Stomach (tissue), 9 donors: ENCODE results near the gene OAF. TPM values are rescaled to one million over a fixed set of nuclear protein-coding genes. Genes with fewer than 3 reads are reported as not detected.

Experiments
- DNase-seq, 2 donors: peaks; one replicate each; pipeline versions ENCODE4 v3.0.0 to v3.0.0-alpha.2; 2013 to 2019
- H3K27ac ChIP-seq, 5 donors: fragments of 200-600 bp in 4 of 5; sonication (generic) in 4 of 5; one replicate each; pipeline ENCODE4 v1.5.1; 2013 to 2019; ENCODE audit warnings: mild to moderate bottlenecking in 1 of 5, moderate library complexity in 1 of 5
- H3K27me3 ChIP-seq, 3 donors: fragments of 200-600 bp; sonication (generic); one replicate each; pipeline ENCODE4 v1.5.1; 2017 to 2019; ENCODE audit warnings: mixed run types in 1 of 3
- H3K36me3 ChIP-seq, 4 donors: fragments of 200-600 bp; sonication (generic); 1 replicate in 3 of 4; 2 replicates in 1 of 4; pipeline ENCODE4 v1.5.1; 2016 to 2019
- H3K4me1 ChIP-seq, 4 donors: fragments of 200-600 bp; sonication (generic); one replicate each; pipeline ENCODE4 v1.5.1; 2016 to 2019
- H3K4me3 ChIP-seq, 4 donors: fragments of 200-600 bp; sonication (generic) in 3 of 4; one replicate each; pipeline ENCODE4 v1.5.1; 2016 to 2019; ENCODE audit warnings: mild to moderate bottlenecking in 1 of 4
- H3K9me3 ChIP-seq, 4 donors: fragments of 200-600 bp; sonication (generic); one replicate each; pipeline ENCODE4 v1.5.1; 2016 to 2019
- EP300 ChIP-seq: sonication (generic); formaldehyde crosslinking; IDR thresholded peaks from one replicate; pipeline ENCODE4 v1.6.1; 2017; ENCODE audit warnings: antibody characterized with exemption
- POLR2A ChIP-seq, 4 donors: fragments of 450-650 bp; IDR thresholded peaks; one replicate each; pipeline ENCODE4 v1.6.1; 2016; ENCODE audit warnings: antibody characterized with exemption in 4 of 4, control low read depth in 2 of 4, mild to moderate bottlenecking in 1 of 4, moderate library complexity in 1 of 4
- POLR2AphosphoS5 ChIP-seq, 3 donors: sonication (generic); formaldehyde crosslinking; IDR thresholded peaks; one replicate each; pipeline ENCODE4 v1.6.1; 2016; ENCODE audit warnings: antibody characterized with exemption in 3 of 3
- WGBS, 5 donors: extraction: QIAGEN DNeasy Blood & Tissue Kit in 3 of 5; methylation state at CpG; one replicate each; pipeline versions ENCODE4 v1.1.5 to v1.1.7; 2013 to 2018; 5-methylcytosine and 5-hydroxymethylcytosine counted together
- intact Hi-C: fragments of 100-400 bp; cut with DNase I; formaldehyde crosslinking; loops from one replicate; pipeline ENCODE4 v1.15.1; 2023; ENCODE audit warnings: low total_unique reads
- polyA plus RNA-seq, 3 donors: library from polyadenylated mRNA; stranded (reverse); fragments of 200-250 nt; gene quantifications; one replicate each; pipeline ENCODE4 v1.2.3, GENCODE V29; 2013
- total RNA-seq, 5 donors: library from RNA; depleted of rRNA; stranded (reverse); fragments of >200 nt; gene quantifications; one replicate each; pipeline versions ENCODE4 v1.1.0 to v1.2.3, GENCODE V29; 2014 to 2016
- TF ChIP-seq, protein P1 (sequence below), 7 experiments: fragments of 450-650 bp in 4 of 7; fragments of 200-600 bp in 3 of 7; sonication (generic) in 3 of 7; IDR thresholded peaks; one replicate each; pipeline ENCODE4 v1.5.1; 2016 to 2019; ENCODE audit warnings: antibody characterized with exemption in 7 of 7, control low read depth in 2 of 7, mild to moderate bottlenecking in 1 of 7
- donor health status: healthy with polysubstance abuse.
- donor health status: Bipolar disorder and iron deficiency.
- donor health status: healthy.

OAF gene
- total and polyA plus RNA-seq, 8 donors = 17.1 to 380 (median 30.4) TPM

DNA sequence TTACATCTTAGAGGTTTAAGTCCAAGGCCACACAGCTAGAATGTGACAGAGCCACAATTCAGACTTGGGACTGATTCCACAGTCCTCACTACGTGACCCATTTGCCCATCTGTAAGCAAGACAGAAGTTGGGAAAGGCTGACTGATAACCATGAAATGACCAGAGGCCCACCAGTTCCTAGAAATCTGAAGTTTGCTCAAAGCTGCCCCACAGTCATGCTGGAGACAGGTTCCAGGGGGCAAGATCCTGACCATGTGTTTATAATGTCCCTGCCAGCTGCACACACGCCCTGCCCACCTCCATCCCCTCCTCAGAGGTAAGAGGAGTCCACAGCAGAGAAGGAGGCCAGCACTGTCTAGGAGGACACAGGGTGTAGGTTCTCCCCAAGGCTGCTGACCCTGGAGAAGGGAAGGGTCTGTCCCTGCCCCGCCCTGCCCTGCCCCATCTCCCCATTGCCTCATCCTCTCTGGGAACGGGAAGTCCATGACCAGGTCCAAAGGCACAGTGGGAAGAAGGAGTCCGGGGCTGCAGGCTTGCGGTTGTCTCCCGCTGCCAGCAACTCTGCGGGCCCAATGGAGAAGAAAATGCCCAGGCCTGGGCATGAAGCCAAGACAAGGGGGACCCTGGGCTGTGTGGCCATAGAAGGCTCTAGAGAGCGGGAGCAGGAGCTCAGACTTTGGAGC is 11.9 kb upstream of the OAF start:
- H3K4me1 ChIP-seq = peaks cover 0 to 6% (median 0%) of the 10 kb centered on the region in 4 donors
- H3K36me3 ChIP-seq = no peaks in the 10 kb centered on the region
- H3K4me3 ChIP-seq = no peak overlapping the region
- DNase-seq = peak in 1 of 2 donors; percentile 47
- TF ChIP-seq POLR2A (IDR thresholded peaks at IDR 0.05) (no peak), EP300 (no peak)
- H3K9me3 ChIP-seq = no peaks in the 10 kb centered on the region
- intact Hi-C loops = no loop called here
- H3K27me3 ChIP-seq = peaks cover 0 to 5% (median 0%) of the 10 kb centered on the region in 3 donors
- no peak overlapping the region for H3K27ac ChIP-seq
- 81 to 89% (median 85%) methylated on average over 4 to 9 of the region's 9 CpGs for WGBS, 5 donors

DNA sequence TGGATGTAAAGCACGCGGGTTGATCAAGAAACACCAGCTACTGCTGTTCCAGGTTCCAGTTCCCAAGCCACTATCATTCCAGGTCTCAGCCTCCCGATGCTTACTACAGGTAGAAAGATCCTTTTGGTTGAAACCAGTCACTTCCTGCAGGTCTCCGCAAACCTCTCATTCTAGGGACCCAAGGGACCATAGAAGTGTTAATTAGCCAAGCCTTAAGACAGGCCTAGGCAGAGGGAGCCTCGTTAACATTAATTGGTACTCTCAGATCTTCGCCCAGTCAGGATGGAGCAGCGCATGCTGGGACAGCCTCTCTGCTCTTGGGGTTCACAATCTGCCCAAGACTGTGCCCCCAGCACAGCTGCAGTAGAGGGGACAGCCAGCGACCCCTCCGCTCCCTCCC is 11.2 kb upstream of the OAF start:
- Histone ChIP-seq H3K4me1 (peaks cover 0 to 6% (median 0%) of the 10 kb centered on the region in 4 donors), H3K4me3 (no peak overlapping the region), H3K9me3 (no peaks in the 10 kb centered on the region), H3K27me3 (peaks cover 0 to 5% (median 0%) of the 10 kb centered on the region in 3 donors), H3K36me3 (no peaks in the 10 kb centered on the region), H3K27ac (no peak overlapping the region)
- 87 to 90% (median 88%) methylated on average over 5 to 9 of the region's 9 CpGs for WGBS, 5 donors
- intact Hi-C loops = no loop called here
- TF ChIP-seq EP300 = no peak
- no peak for TF ChIP-seq POLR2AphosphoS5 (IDR thresholded peaks at IDR 0.05)
- no peak for TF ChIP-seq POLR2A (IDR thresholded peaks at IDR 0.05)
- TF ChIP-seq, protein P1, sequence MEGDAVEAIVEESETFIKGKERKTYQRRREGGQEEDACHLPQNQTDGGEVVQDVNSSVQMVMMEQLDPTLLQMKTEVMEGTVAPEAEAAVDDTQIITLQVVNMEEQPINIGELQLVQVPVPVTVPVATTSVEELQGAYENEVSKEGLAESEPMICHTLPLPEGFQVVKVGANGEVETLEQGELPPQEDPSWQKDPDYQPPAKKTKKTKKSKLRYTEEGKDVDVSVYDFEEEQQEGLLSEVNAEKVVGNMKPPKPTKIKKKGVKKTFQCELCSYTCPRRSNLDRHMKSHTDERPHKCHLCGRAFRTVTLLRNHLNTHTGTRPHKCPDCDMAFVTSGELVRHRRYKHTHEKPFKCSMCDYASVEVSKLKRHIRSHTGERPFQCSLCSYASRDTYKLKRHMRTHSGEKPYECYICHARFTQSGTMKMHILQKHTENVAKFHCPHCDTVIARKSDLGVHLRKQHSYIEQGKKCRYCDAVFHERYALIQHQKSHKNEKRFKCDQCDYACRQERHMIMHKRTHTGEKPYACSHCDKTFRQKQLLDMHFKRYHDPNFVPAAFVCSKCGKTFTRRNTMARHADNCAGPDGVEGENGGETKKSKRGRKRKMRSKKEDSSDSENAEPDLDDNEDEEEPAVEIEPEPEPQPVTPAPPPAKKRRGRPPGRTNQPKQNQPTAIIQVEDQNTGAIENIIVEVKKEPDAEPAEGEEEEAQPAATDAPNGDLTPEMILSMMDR (IDR thresholded peaks at IDR 0.05) = no peak
- no peak for DNase-seq

DNA sequence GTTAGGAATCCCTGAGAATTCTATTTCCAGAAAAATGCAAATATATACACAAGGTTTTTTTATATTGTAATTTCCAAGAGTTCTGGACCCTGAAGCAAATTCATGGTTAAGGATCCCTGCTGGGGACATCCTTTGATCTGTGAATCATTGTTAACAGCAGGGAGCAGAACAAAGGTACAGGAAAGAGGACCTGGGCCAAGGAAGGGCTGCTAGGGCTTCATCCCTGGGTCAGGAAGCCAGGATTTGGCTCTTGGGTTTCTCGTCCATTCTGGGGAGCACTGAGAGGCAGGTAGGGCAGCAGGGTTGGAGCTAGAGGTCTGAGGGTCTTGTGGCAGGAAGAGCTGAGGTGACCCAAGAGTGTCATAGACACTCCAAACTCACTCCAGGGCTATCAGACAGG is 10.2 kb upstream of the OAF start:
- Histone ChIP-seq H3K4me3 (no peak overlapping the region), H3K27ac (no peak overlapping the region), H3K9me3 (no peaks in the 10 kb centered on the region), H3K36me3 (no peaks in the 10 kb centered on the region), H3K27me3 (peaks cover 0 to 5% (median 0%) of the 10 kb centered on the region in 3 donors), H3K4me1 (peaks cover 0 to 6% (median 0%) of the 10 kb centered on the region in 4 donors)
- 77 to 89% (median 78%) methylated on average over 1 of the region's 1 CpG for WGBS, 5 donors
- intact Hi-C loops = no loop called here
- DNase-seq = no peak
- TF ChIP-seq EP300 = no peak
- TF ChIP-seq POLR2AphosphoS5 (IDR thresholded peaks at IDR 0.05) = no peak
- TF ChIP-seq POLR2A (IDR thresholded peaks at IDR 0.05) = no peak
- TF ChIP-seq, protein P1 (IDR thresholded peaks at IDR 0.05) = no peak

DNA sequence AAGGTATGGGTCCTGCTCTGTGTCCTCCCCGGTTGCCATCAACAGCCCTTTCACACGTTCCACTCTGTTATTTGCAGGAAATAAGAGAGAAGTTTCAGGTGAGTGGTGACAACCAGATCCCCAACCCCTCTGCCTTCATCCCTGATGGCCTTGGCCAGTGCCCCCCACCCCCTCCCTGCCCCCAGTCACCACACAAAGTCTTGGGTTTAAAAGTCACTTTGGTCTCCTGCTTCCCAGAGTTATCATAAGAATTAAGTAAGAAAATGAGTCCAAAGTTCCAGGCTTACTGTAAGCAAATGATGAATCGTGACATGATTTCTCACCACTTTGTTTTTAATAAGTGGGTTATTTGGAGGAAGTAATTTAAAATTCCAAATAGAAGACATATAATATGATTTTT is 9.2 kb upstream of the OAF start:
- no peak for DNase-seq
- H3K4me1 ChIP-seq = peaks cover 0 to 6% (median 0%) of the 10 kb centered on the region in 4 donors
- WGBS, 5 donors = 60 to 78% (median 64%) methylated on average over 3 of the region's 3 CpGs
- peaks cover 0 to 5% (median 0%) of the 10 kb centered on the region in 3 donors for H3K27me3 ChIP-seq
- H3K4me3 ChIP-seq = no peak overlapping the region
- H3K27ac ChIP-seq = no peak overlapping the region
- intact Hi-C loops = no loop called here
- TF ChIP-seq, protein P1 (IDR thresholded peaks at IDR 0.05) = no peak
- TF ChIP-seq POLR2AphosphoS5 (IDR thresholded peaks at IDR 0.05) = no peak
- TF ChIP-seq EP300 = no peak
- no peak for TF ChIP-seq POLR2A (IDR thresholded peaks at IDR 0.05)
- H3K36me3 ChIP-seq = no peaks in the 10 kb centered on the region
- H3K9me3 ChIP-seq = no peaks in the 10 kb centered on the region

DNA sequence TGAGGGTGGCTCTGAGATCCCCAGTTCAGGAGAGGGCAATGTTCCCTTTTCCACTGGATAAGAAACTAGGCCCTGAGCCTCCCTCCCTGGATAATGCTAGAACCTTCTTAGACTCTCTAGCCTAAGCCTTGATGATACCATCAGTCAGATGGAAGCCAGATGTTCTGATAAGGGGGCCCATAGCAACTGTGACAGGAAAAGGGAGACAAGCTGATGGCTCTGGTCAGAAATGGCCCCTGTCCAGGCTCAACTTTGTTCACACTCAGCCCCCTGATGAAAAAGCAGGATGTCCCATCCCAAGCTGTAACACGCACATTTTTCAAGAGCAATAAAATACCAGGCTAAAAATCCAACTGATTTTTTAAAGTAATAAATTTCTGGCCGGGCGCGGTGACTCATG is 7.2 kb upstream of the OAF start:
- Histone ChIP-seq H3K27ac (no peak overlapping the region), H3K36me3 (no peaks in the 10 kb centered on the region), H3K4me3 (no peak overlapping the region), H3K4me1 (peaks cover 1 to 14% (median 13%) of the 10 kb centered on the region in 4 donors), H3K9me3 (no peaks in the 10 kb centered on the region), H3K27me3 (no peaks in the 10 kb centered on the region)
- DNase-seq = no peak
- intact Hi-C loops = no loop called here
- TF ChIP-seq POLR2A (IDR thresholded peaks at IDR 0.05) (no peak), POLR2AphosphoS5 (IDR thresholded peaks at IDR 0.05) (no peak), EP300 (no peak)
- TF ChIP-seq, protein P1 (IDR thresholded peaks at IDR 0.05) = no peak
- WGBS, 5 donors = 80 to 94% (median 92%) methylated on average over 4 of the region's 4 CpGs
